Osteoblast (primary cell): ENCODE measurements around the gene SCCPDH. TPM values are rescaled to one million over a fixed set of nuclear protein-coding genes. Genes with fewer than 3 reads are reported as not detected.
"Not testable (repeated sequence)": the region's sequence is repeated elsewhere in the genome, so short reads cannot be mapped to it uniquely, and the experiment has no call there.

ENCODE experiments used
- DNase-seq: peaks from one replicate; pipeline ENCODE4 v3.0.0; 2011; ENCODE audit warnings: low spot score, mixed read lengths; ENCODE audit not compliant: insufficient read length; ENCODE audit errors: missing footprints
- H2AFZ ChIP-seq: 2 replicates; pipeline ENCODE4 v1.6.0; 2011; ENCODE audit warnings: mild to moderate bottlenecking, low read length
- H3K27ac ChIP-seq: 2 replicates; pipeline ENCODE4 v1.5.1; 2011; ENCODE audit warnings: mild to moderate bottlenecking, low read depth, low read length, moderate library complexity
- H3K27me3 ChIP-seq: 2 replicates; pipeline ENCODE4 v1.6.0; 2012; ENCODE audit warnings: mild to moderate bottlenecking, control low read depth, inconsistent platforms, low read length, moderate library complexity; ENCODE audit not compliant: insufficient read depth
- H3K36me3 ChIP-seq: 2 replicates; pipeline ENCODE4 v1.5.1; 2011; ENCODE audit warnings: mild to moderate bottlenecking, low read length, control low read depth, moderate library complexity; ENCODE audit not compliant: insufficient read depth
- H3K4me1 ChIP-seq: 2 replicates; pipeline ENCODE4 v1.5.1; 2011; ENCODE audit warnings: mild to moderate bottlenecking, low read length, control low read depth, moderate library complexity; ENCODE audit not compliant: insufficient read depth
- H3K4me2 ChIP-seq: 2 replicates; pipeline ENCODE4 v1.6.0; 2011; ENCODE audit warnings: mild to moderate bottlenecking, low read length; ENCODE audit not compliant: insufficient read depth
- H3K4me3 ChIP-seq: fragments of 200-600 bp; sonication (generic); 3 replicates; pipeline ENCODE4 v1.5.1; 2012; ENCODE audit warnings: mild to moderate bottlenecking, low read length, inconsistent platforms; ENCODE audit not compliant: insufficient read depth
- H3K79me2 ChIP-seq: 2 replicates; pipeline ENCODE4 v1.6.0; 2012; ENCODE audit warnings: mild to moderate bottlenecking, low read length, control low read depth, inconsistent platforms; ENCODE audit not compliant: insufficient read depth
- H3K9me3 ChIP-seq: 2 replicates; pipeline ENCODE4 v1.5.1; 2011; ENCODE audit warnings: low read depth, low read length, control low read depth
- H4K20me1 ChIP-seq: 2 replicates; pipeline ENCODE4 v1.6.0; 2012; ENCODE audit warnings: mild to moderate bottlenecking, low read length, control low read depth; ENCODE audit not compliant: insufficient read depth
- small RNA-seq: library from RNA; depleted of rRNA; stranded (forward); fragments of <200 nt; gene quantifications from one replicate; pipeline ENCODE3, GENCODE V24; 2012
- total RNA-seq: library from RNA; depleted of rRNA; stranded (reverse); fragments of >200 nt; gene quantifications from 2 replicates; pipeline ENCODE4 v1.2.3, GENCODE V29; 2012
- TF ChIP-seq, protein P1 (sequence below): IDR thresholded peaks from 2 replicates; pipeline ENCODE4 v1.5.1; 2011; ENCODE audit warnings: mild to moderate bottlenecking, low read depth, low read length, moderate library complexity; ENCODE audit errors: extremely low read depth

Gene SCCPDH
- total RNA-seq, 1 donor = 49.9 TPM

DNA sequence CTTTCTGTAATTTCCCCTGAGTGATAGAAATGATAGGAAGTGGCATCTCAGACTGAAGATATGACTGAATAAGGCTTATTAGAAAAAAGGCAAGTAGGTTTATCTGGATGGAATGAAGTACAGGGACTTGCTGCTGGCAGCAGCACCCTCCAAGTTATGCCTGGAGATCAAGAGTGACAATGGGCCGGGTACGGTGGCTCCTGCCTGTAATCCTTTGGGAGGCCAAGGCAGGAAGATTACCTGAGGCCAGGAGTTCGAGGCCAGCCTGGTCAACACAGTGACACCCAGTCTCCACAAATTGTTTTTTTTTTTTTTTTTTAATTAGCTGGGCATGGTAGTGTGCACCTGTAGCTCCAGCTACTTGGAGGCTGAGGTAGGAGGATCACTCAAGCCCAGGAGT, 87.8 kb downstream of the SCCPDH start:
- Histone ChIP-seq H3K4me1 (no peaks in the 10 kb centered on the region), H3K27ac (no peak overlapping the region), H4K20me1 (no peaks in the 10 kb centered on the region), H3K4me3 (no peak overlapping the region), H3K27me3 (peaks cover 8% of the 10 kb centered on the region), H2AFZ (no peak overlapping the region), H3K9me3 (no peaks in the 10 kb centered on the region), H3K4me2 (no peak overlapping the region), H3K79me2 (no peaks in the 10 kb centered on the region), H3K36me3 (no peaks in the 10 kb centered on the region)
- TF ChIP-seq, protein P1, sequence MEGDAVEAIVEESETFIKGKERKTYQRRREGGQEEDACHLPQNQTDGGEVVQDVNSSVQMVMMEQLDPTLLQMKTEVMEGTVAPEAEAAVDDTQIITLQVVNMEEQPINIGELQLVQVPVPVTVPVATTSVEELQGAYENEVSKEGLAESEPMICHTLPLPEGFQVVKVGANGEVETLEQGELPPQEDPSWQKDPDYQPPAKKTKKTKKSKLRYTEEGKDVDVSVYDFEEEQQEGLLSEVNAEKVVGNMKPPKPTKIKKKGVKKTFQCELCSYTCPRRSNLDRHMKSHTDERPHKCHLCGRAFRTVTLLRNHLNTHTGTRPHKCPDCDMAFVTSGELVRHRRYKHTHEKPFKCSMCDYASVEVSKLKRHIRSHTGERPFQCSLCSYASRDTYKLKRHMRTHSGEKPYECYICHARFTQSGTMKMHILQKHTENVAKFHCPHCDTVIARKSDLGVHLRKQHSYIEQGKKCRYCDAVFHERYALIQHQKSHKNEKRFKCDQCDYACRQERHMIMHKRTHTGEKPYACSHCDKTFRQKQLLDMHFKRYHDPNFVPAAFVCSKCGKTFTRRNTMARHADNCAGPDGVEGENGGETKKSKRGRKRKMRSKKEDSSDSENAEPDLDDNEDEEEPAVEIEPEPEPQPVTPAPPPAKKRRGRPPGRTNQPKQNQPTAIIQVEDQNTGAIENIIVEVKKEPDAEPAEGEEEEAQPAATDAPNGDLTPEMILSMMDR = no peak
- no peak for DNase-seq

DNA sequence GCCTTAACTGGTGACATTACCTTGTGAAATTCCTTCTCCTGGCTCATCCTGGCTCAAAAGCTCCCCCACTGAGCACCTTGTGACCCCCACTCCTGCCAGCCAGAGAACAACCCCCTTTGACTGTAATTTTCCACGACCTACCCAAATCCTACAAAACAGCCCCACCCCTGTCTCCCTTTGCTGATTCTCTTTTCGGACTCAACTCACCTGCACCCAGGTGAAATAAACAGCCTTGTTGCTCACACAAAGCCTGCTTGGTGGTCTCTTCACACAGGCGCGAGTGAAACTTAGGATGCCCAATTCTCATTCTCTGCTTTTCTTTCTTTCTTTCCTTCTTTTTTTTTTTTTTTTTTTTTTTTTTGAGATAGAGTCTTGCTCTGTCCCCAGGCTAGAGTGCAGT, 89.1 kb downstream of the SCCPDH start:
- peaks cover 12% of the 10 kb centered on the region for H3K27me3 ChIP-seq
- H4K20me1 ChIP-seq, H3K9me3 ChIP-seq, H3K4me2 ChIP-seq, H3K4me1 ChIP-seq, H2AFZ ChIP-seq, H3K27ac ChIP-seq, H3K79me2 ChIP-seq, H3K36me3 ChIP-seq, H3K4me3 ChIP-seq, DNase-seq: not testable (repeated sequence)

DNA sequence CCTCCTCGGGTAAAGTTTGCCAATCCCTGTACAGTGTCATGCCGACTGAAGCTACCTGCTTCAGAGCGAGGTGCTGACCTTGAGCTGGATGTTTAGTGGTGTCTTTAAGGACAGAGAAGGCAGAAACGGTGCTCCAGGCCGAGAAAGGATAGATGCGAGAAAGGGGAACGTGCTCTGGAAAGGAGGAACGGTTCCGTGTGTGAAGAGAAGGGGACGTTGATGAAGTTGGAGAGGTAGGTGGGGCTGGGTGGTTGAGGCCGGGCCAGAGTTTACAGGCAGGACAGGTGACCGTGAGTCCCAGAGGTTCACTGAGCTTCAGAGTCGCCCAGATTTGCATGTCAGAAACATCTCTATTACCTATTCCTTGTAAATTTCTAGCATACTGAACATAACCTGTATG, 90.7 kb downstream of the SCCPDH start:
- H3K4me3 ChIP-seq = no peak overlapping the region
- H2AFZ ChIP-seq = no peak overlapping the region
- H3K4me2 ChIP-seq = no peak overlapping the region
- no peaks in the 10 kb centered on the region for H3K4me1 ChIP-seq
- H3K27me3 ChIP-seq = peaks cover 12% of the 10 kb centered on the region
- no peak overlapping the region for H3K27ac ChIP-seq
- TF ChIP-seq, protein P1 = no peak
- H3K36me3 ChIP-seq = no peaks in the 10 kb centered on the region
- DNase-seq = no peak
- no peaks in the 10 kb centered on the region for H4K20me1 ChIP-seq
- H3K9me3 ChIP-seq = no peaks in the 10 kb centered on the region
- no peaks in the 10 kb centered on the region for H3K79me2 ChIP-seq

DNA sequence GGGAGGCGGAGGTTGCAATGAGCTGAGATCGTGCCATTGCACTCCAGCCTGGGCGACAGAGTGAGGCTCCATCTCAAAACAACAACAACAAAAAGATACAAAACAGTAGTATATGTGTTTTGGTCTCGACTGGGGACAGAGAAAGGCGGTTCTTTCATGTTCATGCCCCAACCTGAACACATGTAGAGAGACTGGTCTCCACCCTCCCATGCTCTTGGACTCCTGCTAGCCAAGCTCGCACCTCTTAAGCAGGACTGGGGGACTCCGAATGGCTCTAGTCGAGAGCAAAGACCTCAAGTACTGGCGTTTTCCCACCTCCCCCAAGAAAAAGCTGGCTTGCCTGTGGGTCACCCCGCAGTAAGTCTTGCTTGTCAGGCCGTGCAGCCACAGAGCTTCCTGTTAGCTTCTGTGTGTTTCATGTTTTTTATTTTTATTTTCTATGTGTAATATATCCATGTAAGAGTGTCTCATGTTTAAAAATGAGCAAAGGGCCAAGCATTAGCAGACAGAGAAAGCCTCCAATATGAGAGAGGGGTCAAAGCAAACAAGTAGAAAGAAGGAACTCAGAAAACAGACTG, 91.6 kb downstream of the SCCPDH start:
- Histone ChIP-seq H3K4me3 (no peak overlapping the region), H3K4me2 (no peak overlapping the region), H2AFZ (no peak overlapping the region), H3K9me3 (no peaks in the 10 kb centered on the region), H3K27me3 (peaks cover 12% of the 10 kb centered on the region), H3K79me2 (no peaks in the 10 kb centered on the region), H4K20me1 (no peaks in the 10 kb centered on the region), H3K4me1 (no peaks in the 10 kb centered on the region), H3K27ac (no peak overlapping the region), H3K36me3 (no peaks in the 10 kb centered on the region)
- DNase-seq = no peak
- TF ChIP-seq, protein P1 = no peak

Small RNA genes within 50 kb of the gene (small RNA-seq; reads per million reads assigned to genes)
- gene AC113174.1 = not detected

Other genes with a start within 250 kb of the SCCPDH start
- 162 and 171 TPM in 2 replicates for gene SMYD3, start 217.1 kb upstream of the SCCPDH start, total RNA-seq
- gene TFB2M, start 158.1 kb upstream of the SCCPDH start, total RNA-seq = 18.3 and 19.5 TPM in 2 replicates
- 21.2 and 25.7 TPM in 2 replicates for gene CNST, start 158.0 kb upstream of the SCCPDH start, total RNA-seq
- 30.6 and 32.6 TPM in 2 replicates for gene AHCTF1, start 207.5 kb downstream of the SCCPDH start, total RNA-seq